Measurements from ENCODE around the gene KIF13A. TPM values are rescaled to one million over a fixed set of nuclear protein-coding genes. Genes with fewer than 3 reads are reported as not detected.

The KIF13A gene
- total and polyA plus RNA-seq, 10 of the 15 experiments (the other 5 are each of a cell fraction or from before 2014, with no cell fraction given), result 0.02 to 0.26 (median 0.13) TPM; not detected in 2

DNA sequence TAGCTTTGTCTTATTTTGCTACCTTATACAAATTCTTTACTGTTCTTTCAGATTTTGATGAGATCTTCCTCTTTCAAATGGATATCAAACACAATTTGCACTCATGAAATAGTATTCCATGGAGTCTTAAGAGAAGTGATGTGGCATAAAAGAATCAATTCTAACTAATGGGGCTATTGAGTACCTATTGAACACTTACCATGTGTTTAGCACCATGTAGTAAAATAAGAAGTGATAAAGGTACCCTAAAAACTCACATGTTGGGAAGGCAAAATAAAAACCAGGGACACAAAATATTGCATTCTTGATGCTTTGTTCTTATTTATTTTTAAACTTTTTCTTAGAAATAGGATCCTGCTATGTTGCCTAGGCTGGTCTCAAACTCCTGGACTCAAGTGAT, 56.2 kb downstream of the KIF13A start:
- DNase-seq (ENCODE audit: low read depth, low spot score) (no peak), FAIRE-seq (no peak), ATAC-seq (no peak)
- Histone ChIP-seq H2AFZ (ENCODE audit: control insufficient read depth, low read depth, low read length) (no peak overlapping the region), H3K79me2 (ENCODE audit: control insufficient read depth, insufficient read depth, low read length) (no peaks in the 10 kb centered on the region), H3K27me3 (replicated peaks in 1 of 2; ENCODE audit: control insufficient read depth in 2 of 2, insufficient read depth in 2 of 2, low read length in 1 of 2) (peaks cover 0 to 2% of the 10 kb centered on the region in 2 experiments; a peak in 2 of 4 replicates), H3K4me3 (no peak overlapping the region), H3K36me3 (ENCODE audit: control insufficient read depth in 2 of 2, insufficient read depth in 2 of 2, low read length in 1 of 2) (no peaks in the 10 kb centered on the region), H3K9ac (ENCODE audit: control insufficient read depth, insufficient read depth, low read length) (no peak overlapping the region), H3K27ac (ENCODE audit: control insufficient read depth, insufficient read depth) (no peak overlapping the region), H3K4me2 (ENCODE audit: control insufficient read depth, insufficient read depth) (no peak overlapping the region), H3K9me3 (replicated peaks; ENCODE audit: control insufficient read depth, insufficient read depth, low read length) (no peaks in the 10 kb centered on the region), H4K20me1 (ENCODE audit: control insufficient read depth, insufficient read depth) (no peaks in the 10 kb centered on the region), H3K4me1 (ENCODE audit: control insufficient read depth, insufficient read depth, low read length) (no peaks in the 10 kb centered on the region)
- ChIA-PET CTCF (no interaction called here), SMC1A (ENCODE audit: uncharacterized antibody, unreplicated experiment) (no interaction called here), RAD21 (ENCODE audit: unreplicated experiment) (no interaction called here), POLR2A (no interaction called here)
- intact Hi-C loops (cut with micrococcal nuclease; ENCODE audit: unreplicated experiment) (no loop called here), in situ Hi-C loops (cut with MboI) (no loop called here)
- no peak for TF ChIP-seq CHD2 (IDR thresholded peaks at IDR 0.05; ENCODE audit: borderline replicate concordance, low read depth, low read length)
- TF ChIP-seq, protein P1, sequence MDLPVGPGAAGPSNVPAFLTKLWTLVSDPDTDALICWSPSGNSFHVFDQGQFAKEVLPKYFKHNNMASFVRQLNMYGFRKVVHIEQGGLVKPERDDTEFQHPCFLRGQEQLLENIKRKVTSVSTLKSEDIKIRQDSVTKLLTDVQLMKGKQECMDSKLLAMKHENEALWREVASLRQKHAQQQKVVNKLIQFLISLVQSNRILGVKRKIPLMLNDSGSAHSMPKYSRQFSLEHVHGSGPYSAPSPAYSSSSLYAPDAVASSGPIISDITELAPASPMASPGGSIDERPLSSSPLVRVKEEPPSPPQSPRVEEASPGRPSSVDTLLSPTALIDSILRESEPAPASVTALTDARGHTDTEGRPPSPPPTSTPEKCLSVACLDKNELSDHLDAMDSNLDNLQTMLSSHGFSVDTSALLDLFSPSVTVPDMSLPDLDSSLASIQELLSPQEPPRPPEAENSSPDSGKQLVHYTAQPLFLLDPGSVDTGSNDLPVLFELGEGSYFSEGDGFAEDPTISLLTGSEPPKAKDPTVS (IDR thresholded peaks at IDR 0.05; ENCODE audit: low read depth, low read length), result no peak
- no peak for TF ChIP-seq BCL11A (IDR thresholded peaks at IDR 0.05; ENCODE audit: low read depth, low read length)
- TF ChIP-seq NFYB (IDR thresholded peaks at IDR 0.05; ENCODE audit: insufficient read depth, low read depth, low read length), result no peak
- TF ChIP-seq CEBPB (IDR thresholded peaks at IDR 0.05; ENCODE audit: borderline replicate concordance in 1 of 2, low read depth in 2 of 2, low read length in 2 of 2), result no peak
- BruUV-seq (replicated peaks), result no TSS peak

DNA sequence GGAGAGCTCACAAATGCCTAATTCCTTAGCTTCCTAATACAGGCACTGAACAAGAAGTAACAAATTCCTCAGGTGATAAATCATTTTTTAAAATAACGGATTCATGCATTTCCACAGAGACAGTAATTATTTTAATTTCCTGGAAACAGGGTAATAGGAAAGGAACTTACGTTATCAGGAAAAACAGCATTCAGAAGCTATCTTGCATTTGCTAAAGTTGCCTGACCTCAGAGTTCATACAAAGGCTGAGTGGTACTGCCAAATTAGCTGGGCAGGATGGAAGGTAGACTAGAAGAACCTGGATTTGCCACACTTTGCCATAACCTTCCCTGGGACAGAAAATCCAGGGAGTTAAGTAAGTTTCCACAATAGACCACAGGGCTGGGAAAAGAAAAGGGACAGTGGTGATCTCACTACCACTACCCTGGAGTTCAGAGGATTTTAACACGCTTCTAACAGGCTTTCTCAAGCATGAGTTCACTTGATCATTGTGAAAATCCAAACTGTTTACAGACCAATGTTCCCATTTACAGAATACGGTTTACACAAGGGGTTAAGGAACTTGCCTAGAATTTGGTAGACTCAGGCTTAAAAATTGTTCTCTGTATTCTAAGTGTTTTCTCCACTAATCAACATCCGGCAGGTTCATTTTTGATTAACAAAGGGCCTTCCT, 57.0 kb downstream of the KIF13A start:
- BruUV-seq (replicated peaks), result no TSS peak
- POLR2A ChIA-PET, result no interaction called here

More for the DNA sequence above, 57.0 kb downstream of the KIF13A start:
- no peak for TF ChIP-seq PAX8 (IDR thresholded peaks at IDR 0.05)
- no peak for TF ChIP-seq EED (IDR thresholded peaks at IDR 0.05; ENCODE audit: low read depth)
- no peak for TF ChIP-seq CEBPB (IDR thresholded peaks at IDR 0.05; ENCODE audit: borderline replicate concordance in 1 of 2, low read depth in 2 of 2, low read length in 2 of 2)
- TF ChIP-seq RBBP5 (conservative IDR thresholded peaks at IDR 0.05), result no peak
- no peak for TF ChIP-seq CHD1 (IDR thresholded peaks at IDR 0.05; ENCODE audit: low read depth, low read length)
- TF ChIP-seq SRF (IDR thresholded peaks at IDR 0.05; ENCODE audit: low read depth in 2 of 2, low read length in 2 of 2), result no peak
- TF ChIP-seq EGR1 (IDR thresholded peaks at IDR 0.05; ENCODE audit: borderline replicate concordance in 1 of 2, low read depth in 2 of 2, low read length in 2 of 2), result no peak
- TF ChIP-seq MEF2A (IDR thresholded peaks at IDR 0.05; ENCODE audit: insufficient read depth, low read depth, low read length), result no peak
- no peak for TF ChIP-seq RB1 (IDR thresholded peaks at IDR 0.05; ENCODE audit: borderline replicate concordance)
- TF ChIP-seq RUNX3 (IDR thresholded peaks at IDR 0.05; ENCODE audit: low read length), result no peak
- no peak for TF ChIP-seq HDAC6 (IDR thresholded peaks at IDR 0.05; ENCODE audit: unreplicated experiment)
- TF ChIP-seq WRNIP1 (IDR thresholded peaks at IDR 0.05; ENCODE audit: borderline replicate concordance, low read depth, low read length), result no peak
- TF ChIP-seq, protein P2, sequence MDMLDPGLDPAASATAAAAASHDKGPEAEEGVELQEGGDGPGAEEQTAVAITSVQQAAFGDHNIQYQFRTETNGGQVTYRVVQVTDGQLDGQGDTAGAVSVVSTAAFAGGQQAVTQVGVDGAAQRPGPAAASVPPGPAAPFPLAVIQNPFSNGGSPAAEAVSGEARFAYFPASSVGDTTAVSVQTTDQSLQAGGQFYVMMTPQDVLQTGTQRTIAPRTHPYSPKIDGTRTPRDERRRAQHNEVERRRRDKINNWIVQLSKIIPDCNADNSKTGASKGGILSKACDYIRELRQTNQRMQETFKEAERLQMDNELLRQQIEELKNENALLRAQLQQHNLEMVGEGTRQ (IDR thresholded peaks at IDR 0.05; ENCODE audit: borderline replicate concordance, low read depth, low read length), result no peak
- Histone ChIP-seq H3K36me3 (ENCODE audit: control insufficient read depth in 2 of 2, insufficient read depth in 2 of 2, low read length in 1 of 2) (no peaks in the 10 kb centered on the region), H3K4me1 (ENCODE audit: control insufficient read depth, insufficient read depth, low read length) (no peaks in the 10 kb centered on the region), H3K9ac (ENCODE audit: control insufficient read depth, insufficient read depth, low read length) (no peak overlapping the region), H3K4me2 (ENCODE audit: control insufficient read depth, insufficient read depth) (no peak overlapping the region), H4K20me1 (ENCODE audit: control insufficient read depth, insufficient read depth) (no peaks in the 10 kb centered on the region), H3K9me3 (replicated peaks; ENCODE audit: control insufficient read depth, insufficient read depth, low read length) (no peaks in the 10 kb centered on the region), H3K4me3 (no peak overlapping the region), H3K79me2 (ENCODE audit: control insufficient read depth, insufficient read depth, low read length) (no peaks in the 10 kb centered on the region), H3K27me3 (replicated peaks in 1 of 2; ENCODE audit: control insufficient read depth in 2 of 2, insufficient read depth in 2 of 2, low read length in 1 of 2) (peaks cover 0 to 2% of the 10 kb centered on the region in 2 experiments; a peak in 2 of 4 replicates), H3K27ac (ENCODE audit: control insufficient read depth, insufficient read depth) (no peak overlapping the region), H2AFZ (ENCODE audit: control insufficient read depth, low read depth, low read length) (no peak overlapping the region)
- FAIRE-seq (no peak), DNase-seq (ENCODE audit: low read depth, low spot score) (no peak), ATAC-seq (no peak)
- WGBS (ENCODE audit: insufficient coverage, insufficient replicate concordance, low lambda C conversion rate, missing lambda C conversion rate), result 57% methylated on average over 5 of the region's 5 CpGs
- in situ Hi-C loops (cut with MboI) (no loop called here), intact Hi-C loops (cut with micrococcal nuclease; ENCODE audit: unreplicated experiment) (no loop called here)
- ChIA-PET RAD21 (ENCODE audit: unreplicated experiment) (no interaction called here), SMC1A (ENCODE audit: uncharacterized antibody, unreplicated experiment) (interaction anchor here (0.9 kb wide), 1 partner anchor 19 kb away, joined by 3 read pairs; no protein-coding TSS in a partner anchor), CTCF (no interaction called here)

All from GM12878 (cell line).